LNCAP (cell line): Measurements from ENCODE around the gene TAS2R60.

Source experiments
- TF ChIP-seq, protein P1 (sequence below): fragments of 450-650 bp; IDR thresholded peaks from 2 replicates; pipeline ENCODE4 v1.5.1; 2017; ENCODE audit warnings: mild to moderate bottlenecking

Gene TAS2R60

DNA sequence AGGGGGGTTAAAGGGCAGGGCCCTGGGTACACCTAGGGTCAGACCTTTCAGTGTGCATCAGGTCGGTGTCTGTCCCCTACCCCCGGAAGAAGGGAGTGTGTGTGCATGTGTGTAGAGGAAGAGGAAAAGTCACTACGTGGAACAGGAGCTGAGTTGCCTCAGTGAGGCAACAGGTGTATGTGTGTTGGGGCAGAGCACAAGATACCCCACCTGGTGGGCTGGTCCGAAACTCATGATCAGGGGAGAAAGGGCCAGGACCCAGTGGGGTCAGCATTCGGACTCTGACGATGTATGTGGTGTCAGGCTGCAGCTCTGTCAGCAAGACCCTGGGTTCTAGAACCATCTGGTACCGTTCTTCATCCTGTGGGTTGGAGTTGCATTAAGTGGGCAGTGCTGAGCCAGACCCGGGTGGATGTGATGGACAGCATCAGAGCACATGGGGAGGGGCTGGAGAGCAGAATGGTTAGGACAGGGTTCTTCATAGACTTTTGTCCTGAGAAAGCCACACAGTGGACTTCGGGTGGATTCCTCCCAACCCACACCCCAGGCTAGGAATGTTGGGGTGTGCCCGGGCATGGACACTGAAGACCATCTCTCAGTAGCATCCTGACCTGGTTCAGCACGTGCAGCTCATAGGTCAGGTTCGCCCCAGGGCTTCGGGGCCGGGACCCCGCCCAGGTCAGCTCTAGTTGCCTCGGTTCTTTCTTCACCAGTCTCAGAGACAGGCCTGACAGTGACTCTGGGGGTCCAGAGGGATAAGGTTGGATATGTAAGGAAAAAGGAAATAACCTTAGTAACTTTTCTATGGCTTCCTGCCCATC is 45.3 kb upstream of the TAS2R60 start:
- TF ChIP-seq, protein P1, sequence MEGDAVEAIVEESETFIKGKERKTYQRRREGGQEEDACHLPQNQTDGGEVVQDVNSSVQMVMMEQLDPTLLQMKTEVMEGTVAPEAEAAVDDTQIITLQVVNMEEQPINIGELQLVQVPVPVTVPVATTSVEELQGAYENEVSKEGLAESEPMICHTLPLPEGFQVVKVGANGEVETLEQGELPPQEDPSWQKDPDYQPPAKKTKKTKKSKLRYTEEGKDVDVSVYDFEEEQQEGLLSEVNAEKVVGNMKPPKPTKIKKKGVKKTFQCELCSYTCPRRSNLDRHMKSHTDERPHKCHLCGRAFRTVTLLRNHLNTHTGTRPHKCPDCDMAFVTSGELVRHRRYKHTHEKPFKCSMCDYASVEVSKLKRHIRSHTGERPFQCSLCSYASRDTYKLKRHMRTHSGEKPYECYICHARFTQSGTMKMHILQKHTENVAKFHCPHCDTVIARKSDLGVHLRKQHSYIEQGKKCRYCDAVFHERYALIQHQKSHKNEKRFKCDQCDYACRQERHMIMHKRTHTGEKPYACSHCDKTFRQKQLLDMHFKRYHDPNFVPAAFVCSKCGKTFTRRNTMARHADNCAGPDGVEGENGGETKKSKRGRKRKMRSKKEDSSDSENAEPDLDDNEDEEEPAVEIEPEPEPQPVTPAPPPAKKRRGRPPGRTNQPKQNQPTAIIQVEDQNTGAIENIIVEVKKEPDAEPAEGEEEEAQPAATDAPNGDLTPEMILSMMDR, result no peak

DNA sequence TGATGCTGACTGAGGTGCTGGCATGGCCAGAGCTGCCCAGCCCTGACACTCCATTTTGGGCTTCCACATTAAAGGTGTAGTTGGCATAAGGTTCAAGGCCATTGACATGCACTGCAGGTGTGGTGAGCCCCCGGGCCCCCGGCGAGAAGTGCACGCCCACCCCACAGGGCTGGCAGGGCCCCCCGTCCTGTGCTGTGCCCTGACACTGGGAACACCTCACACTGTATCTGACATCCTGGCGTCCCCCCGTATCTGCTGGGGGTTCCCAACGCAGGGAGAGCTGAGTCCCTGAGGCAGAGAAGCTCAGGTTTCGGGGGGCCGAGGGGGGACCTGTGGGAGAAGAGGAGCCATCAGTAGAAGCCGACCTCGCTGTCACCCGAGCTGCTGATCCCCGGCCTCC is 44.6 kb upstream of the TAS2R60 start:
- TF ChIP-seq, protein P1, result no peak

DNA sequence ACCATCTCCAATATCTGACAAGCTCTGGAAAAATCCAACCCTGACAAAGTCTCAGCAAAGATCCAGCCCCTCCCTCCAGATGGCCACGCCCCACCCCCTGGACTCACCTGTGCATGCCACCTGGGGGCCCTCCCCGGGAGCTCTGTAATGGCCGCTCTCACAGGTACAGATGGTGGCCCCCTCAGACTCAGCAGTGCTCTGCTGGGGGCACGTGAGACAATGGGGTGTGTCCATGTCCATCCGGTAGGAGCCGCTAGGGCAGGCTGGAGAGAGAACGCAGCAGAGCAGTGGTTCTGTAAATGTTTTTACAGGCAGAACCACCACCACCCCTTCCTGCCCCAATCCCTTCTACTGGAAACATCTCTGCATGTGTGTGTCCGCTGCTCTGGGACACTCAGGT is 44.1 kb upstream of the TAS2R60 start:
- TF ChIP-seq, protein P1, result no peak

DNA sequence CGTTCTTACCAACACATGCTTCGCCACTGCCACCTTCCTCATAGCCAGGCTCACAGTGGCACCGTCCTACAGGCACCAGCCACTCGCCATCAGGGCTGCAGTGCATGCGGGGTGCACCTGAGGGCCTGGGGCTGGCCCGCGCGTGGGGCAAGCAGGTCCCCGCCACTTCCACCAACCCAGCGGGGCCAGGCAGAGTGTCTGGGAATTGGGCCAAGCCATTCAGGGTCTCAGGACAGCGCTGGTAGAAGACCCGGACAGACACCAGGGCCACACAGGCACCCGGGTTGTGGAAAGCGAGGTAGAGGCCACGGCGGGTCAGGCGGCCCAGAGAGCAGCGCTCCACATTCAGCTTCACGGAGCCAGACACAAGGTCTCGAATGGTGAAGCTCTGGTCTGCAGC is 43.6 kb upstream of the TAS2R60 start:
- TF ChIP-seq, protein P1, result no peak

DNA sequence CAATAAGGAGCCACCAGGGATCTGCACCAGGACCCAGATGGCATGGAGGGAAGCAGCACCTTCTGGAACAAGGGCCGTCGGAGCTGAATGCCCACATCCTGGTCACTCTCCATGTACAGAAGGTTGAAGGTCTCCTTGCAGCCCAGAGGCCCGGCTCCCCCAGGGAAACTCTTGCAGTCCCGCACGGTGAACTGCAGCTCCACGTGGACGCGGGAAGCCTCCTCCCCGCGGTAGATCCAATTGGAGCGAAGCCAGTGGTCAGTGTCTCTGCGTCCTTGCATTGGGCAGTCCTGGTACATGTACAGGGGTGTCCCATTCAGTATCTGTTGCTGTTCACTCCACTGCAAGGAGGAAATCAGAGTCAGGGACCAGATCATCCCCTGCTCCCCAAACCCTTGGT is 42.0 kb upstream of the TAS2R60 start:
- TF ChIP-seq, protein P1, result no peak

DNA sequence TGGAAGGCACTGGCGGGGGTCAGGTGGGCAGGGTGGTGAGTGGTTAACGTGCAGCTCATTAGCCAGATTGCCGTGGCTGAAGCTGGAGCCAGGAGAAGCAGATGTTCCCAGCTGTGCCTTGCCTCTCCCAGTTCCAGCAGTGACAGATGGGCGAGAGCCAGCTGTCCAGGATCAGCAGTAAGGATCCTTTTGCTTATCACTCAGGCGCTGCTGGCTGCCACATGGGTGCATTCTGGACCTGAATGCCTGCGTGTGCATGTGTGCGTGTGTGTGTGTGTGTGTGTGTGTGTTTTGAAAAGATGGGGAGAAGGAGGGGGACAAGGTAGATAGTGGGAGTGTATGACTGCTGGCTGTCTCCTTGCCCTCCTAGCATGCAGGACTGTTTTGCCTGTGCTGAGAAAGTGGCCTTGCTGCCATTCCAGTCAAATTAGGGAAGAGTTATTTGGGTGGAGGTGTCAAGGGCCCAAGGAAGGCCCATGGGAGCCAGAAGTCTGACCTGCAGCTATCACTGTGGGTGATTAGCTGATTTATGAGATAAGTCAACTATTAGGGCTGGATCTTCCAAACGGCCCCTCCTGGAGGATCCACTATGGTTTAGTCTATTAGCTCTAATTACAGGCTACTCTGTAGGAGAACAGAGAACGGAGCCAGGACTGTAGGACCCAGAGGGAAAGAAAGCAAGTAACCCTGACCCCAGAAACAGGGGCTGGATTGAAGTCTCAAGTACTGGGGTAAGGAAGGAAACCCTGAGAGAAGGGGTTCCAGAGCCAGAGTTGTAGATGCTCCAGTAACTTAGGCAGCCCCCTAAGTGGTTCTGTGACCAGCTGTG is 37.9 kb upstream of the TAS2R60 start:
- TF ChIP-seq, protein P1, result no peak

DNA sequence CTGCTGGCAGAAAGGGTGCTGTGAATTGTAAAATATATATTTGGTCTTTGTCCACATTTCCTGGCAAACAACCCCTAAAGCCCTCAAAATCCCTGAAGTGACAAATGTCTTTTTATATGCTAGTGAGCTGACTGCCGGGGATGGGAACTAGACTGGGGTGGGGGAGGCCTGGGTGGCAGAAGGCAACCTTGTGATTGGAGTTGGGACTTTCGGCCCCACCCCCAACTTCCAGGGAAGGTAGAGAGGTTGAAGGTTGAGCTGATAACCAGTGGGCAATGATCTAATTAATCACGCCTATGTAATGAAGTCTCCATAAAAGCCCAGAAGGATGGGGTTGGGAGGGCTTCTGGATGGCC is 37.3 kb upstream of the TAS2R60 start:
- TF ChIP-seq, protein P1, result no peak
